NCI-H345 (cell line): ENCODE measurements around the gene ITIH4.

Experiments
- DNase-seq: peaks from one replicate; lab custom pipeline; 2025; lab: John Stamatoyannopoulos, UW

ITIH4 gene

GRCh38 chr3:52848617-52849016, 18.1 kb upstream of the ITIH4 start:
- no peak for DNase-seq

- DNase-seq, result no peak
Measured at GRCh38 chr3:52847726-52848125, 17.3 kb upstream of the ITIH4 start.

GRCh38 chr3:52847241-52847640, 16.8 kb upstream of the ITIH4 start:
- DNase-seq, result no peak

- no peak for DNase-seq
Measured at GRCh38 chr3:52846432-52846965, 16.0 kb upstream of the ITIH4 start.

GRCh38 chr3:52845691-52846431, 15.4 kb upstream of the ITIH4 start:
- DNase-seq, result no peak

GRCh38 chr3:52845157-52845556, 14.7 kb upstream of the ITIH4 start:
- DNase-seq, result peak; percentile 3

GRCh38 chr3:52844290-52844975, 14.0 kb upstream of the ITIH4 start:
- no peak for DNase-seq

- no peak for DNase-seq
Measured at GRCh38 chr3:52843881-52844280, 13.4 kb upstream of the ITIH4 start.

- DNase-seq, result no peak
Measured at GRCh38 chr3:52843108-52843865, 12.8 kb upstream of the ITIH4 start.

- no peak for DNase-seq
Measured at GRCh38 chr3:52842424-52842823, 12.0 kb upstream of the ITIH4 start.

- no peak for DNase-seq
Measured at GRCh38 chr3:52841981-52842340, 11.5 kb upstream of the ITIH4 start.

- no peak for DNase-seq
Measured at GRCh38 chr3:52841211-52841980, 10.9 kb upstream of the ITIH4 start.

- DNase-seq, result no peak
Measured at GRCh38 chr3:52839892-52840545, 9.5 kb upstream of the ITIH4 start.

- DNase-seq, result no peak
Measured at GRCh38 chr3:52839268-52839575, 8.8 kb upstream of the ITIH4 start.

GRCh38 chr3:52838561-52839267, 8.2 kb upstream of the ITIH4 start:
- no peak for DNase-seq

GRCh38 chr3:52836986-52837385, 6.5 kb upstream of the ITIH4 start:
- DNase-seq, result no peak

GRCh38 chr3:52836471-52836845, 6.0 kb upstream of the ITIH4 start:
- no peak for DNase-seq

- DNase-seq, result no peak
Measured at GRCh38 chr3:52835766-52836470, 5.4 kb upstream of the ITIH4 start.

GRCh38 chr3:52834871-52835501, 4.5 kb upstream of the ITIH4 start, which contains the start of gene MUSTN1:
Gene MUSTN1 (minus strand): TSS chr3:52835019. CDS start chr3:52834948, 71 bp downstream.
- no peak for DNase-seq

- DNase-seq, result no peak
Measured at GRCh38 chr3:52833202-52833601, 2.7 kb upstream of the ITIH4 start.
